NCI-H69 (cell line): ENCODE measurements around the gene CDH5.

Experiments used
- DNase-seq: peaks from one replicate; lab custom pipeline; 2025; lab: John Stamatoyannopoulos, UW

The CDH5 gene

DNA sequence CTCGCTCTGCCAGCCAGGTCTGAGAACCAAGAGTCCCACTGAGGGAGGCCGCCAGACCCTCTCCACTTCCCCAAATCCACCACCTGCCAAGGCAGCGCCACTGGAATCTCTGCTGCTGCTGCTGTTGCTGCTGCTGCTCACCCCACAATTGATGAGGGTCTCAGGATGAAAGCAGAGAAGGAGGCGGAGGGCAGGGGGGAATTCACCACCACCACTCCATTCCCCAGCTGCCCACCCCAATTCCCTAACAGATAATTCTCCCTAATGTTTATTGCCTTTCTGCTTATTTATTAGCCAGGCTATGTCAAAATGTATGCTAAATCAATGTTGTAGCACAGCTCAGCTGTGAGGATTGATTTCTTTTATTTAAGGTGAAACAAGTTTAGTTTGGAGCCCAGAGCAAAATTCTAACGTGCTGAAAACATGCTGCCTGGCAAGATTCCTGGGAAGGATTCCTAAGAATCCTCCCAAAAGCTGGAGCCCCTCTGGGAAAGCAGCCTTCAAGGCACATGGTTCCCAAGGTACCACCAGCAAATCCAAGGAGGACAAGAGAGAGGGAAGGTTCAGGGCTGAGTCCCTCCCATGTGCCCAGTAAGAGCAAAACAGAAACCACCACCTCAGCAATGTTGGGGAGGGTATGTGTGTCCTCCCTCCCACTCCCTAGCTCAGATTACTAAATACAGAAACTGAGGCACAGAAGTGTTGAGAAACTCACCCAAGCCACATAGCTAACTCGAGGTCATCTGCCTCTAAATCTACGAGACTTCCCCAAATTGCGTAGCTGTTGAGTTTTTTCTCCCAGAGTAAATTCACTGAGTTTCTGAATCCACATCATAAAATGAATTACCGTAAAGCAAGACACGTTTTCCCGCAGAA lies 12.2 kb upstream of the CDH5 start:
- no peak for DNase-seq

DNA sequence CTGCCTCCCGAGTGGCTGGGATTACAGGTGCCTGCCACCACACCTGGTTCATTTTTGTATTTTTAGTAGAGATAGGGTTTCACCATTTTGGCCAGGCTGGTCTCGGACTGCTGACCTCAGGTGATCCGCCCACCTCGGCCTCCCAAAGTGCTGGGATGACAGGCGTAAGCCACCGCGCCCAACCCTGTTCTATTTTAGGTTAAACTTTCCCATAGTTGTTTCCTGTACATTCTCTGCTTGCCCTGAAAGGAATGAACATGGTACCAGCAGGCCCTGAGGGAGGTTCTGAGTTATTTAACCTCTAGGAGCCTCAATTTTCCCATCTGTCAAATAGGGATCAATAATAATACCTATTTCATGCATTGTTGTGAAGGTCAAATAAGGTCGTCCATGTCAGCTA lies 11.0 kb upstream of the CDH5 start:
- no peak for DNase-seq

DNA sequence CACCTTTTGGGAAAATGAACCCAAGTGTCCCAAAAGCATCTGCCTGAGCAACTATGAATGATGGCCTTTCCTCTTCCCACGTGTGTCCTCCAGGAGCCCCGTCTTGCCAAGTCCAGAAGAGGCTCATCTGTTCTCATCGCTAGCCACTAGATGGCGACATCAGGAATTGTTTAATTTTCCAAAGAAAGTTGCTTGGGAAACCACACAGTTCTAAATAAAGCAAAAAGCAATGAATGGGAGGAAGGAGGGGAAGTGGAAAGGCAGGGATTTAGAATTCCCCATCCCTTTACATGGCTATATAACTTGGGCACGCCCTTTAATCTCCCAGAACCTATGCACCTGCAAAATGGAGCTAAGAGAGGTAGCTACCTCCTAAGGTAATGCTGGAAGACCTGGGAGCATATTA lies 9.0 kb upstream of the CDH5 start:
- peak; percentile 70 for DNase-seq

DNA sequence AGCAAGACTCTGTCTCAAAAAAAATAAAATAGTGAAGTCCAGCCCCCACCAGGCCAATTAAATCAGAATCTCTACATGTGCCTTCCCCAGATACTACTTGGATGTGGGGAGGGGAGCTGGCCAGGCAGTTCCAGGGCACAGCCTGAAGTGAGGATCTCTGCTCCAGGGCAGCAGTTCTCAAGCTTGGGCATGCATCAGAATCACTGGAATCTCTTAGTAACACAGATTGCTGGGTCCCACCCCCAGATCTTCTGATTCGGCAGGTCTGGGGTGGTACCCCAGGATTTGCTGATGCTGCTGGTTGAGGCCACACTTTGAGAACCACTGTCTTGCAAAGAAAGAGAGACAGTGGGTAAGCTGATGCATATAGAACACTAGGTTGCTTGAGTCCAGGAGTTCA lies 8.3 kb upstream of the CDH5 start:
- no peak for DNase-seq

DNA sequence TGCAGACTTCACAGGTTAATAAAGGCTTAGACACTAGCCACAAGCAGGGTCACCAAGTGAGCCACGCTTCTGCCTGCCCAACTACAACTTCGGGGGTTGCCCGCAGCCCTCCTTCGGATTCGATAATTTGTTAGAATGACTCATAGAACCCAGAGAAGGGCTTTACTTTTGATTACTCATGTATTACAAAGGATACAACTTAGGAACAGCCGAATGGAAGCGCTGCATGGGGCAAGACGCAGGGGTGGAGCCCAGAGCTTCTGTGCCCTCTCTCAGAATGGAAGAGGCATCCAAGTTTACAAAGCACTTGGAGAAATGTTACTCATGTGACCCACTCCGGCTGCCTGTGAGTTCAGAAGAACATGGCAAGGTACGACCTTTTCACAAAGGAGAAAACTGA lies 7.5 kb upstream of the CDH5 start:
- DNase-seq: no peak

DNA sequence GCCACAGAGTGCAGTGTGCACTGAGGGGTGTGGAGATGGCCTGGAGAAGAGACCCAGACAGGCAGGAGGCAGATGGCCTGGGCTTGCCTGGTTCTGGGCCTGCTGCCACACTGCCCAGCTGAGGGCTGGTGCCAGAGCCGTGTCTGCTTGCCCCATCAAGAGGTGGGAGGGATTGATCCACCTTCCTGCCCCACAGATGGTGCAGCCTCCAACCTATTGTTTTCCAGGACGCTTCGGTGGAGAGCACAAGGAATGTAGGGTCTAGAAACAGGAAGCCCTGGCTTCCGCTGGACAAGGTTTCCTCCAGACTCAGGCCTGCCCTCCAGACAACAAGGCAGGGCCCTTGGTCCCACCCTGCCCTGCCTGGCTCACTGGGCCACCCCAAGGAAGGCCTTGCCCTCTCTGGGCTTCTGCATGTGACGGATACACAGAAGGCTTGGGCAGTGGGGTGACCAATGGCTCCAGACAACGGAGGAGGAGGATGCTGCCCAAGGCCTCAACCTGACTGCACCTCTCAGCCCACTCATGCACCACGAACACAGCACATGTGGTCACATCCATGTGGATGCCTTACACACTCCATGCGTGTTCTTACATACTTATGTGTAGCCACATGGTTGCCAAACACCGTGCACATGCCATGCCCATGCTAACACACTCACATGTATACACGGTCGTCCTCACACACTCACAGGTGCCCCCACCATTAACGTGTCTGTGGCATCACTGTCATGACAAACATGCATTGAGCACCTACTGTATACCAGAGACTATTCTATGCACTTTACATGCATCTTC lies 6.5 kb upstream of the CDH5 start:
- DNase-seq: peak; percentile 30

DNA sequence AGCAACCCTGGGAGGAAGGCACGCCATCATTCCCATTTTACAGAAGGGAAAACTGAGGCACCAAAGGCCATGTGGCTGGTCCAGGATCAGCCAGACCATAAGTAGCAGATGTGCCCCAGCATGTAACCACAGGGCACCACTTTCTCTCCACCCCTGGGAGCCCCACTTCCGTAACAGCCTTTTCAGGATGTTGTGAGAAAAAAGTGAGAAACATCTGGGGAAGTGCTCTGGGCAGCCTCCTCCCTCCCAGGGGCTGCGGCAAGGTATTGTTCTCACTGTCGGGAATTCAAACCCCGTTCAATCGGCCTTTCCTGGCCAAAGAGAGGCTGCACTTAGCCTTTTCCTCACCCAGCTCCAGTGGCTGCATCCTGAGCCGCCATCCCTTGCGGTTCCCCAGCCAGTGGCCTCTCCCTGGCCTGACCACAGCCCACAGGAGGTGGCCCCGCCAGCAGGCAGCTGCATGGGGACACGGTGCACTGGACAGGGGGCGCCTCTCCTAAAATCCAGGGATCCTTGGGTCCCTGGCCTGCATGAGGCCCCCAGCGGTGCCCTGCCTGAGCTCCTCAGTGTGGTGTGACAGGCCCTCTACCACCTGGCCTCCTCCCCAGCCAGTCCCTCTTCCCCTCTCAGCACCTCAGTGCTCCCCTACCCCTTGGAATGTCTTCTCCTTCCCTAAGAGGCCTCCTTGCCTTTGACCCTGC lies 5.7 kb upstream of the CDH5 start:
- DNase-seq: no peak

DNA sequence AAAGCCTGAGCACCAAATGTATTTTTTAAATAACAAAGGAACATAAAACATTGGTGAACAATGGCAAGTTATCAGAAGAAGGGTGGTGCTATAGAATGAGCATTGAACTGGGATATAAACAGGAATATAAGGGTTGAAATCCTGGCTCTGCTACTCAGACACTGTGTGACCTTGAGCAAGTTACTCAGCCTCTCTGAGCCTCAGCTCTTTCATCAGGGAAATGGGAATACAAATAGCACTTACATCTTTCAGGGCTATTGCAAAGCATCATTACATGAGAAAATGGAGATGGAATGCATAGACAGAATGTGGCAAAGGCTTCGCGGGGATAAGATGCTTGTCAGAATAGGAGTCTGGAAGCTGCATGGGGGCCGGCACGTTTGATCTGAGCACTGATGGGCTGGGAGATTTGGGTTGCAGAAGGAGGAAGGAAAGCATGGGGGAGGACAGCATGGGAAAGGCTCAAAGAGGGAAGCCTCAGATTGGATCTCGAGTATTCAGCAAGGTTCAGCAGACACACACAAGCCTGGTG lies 4.8 kb upstream of the CDH5 start:
- DNase-seq: no peak

DNA sequence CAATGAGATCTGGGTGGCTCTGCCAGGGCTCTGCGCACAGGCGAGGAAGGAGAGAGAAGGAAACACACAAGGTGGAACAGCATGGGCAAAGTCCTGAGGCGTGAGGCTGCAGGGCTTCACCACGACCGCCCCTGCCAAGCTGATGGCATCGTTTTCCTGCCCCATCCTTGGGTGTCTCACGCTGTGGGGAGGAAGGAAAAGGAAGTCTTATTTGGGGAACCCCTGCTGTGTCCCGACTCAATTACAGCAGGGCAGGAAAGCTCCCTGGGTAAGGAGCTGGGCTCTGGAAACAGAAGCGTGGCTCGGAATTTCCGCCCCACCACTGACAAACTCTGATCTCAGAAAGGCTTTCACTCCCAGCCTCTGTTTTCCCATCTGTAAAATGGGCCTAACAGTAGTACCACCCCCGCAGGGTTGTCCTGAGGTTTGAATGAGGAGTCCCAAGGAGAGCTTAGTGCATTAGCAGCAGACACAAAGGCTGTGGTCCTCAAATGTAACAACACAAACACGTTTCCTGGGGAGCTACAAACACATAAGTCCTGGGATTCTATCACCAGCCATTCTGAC lies 3.2 kb upstream of the CDH5 start:
- DNase-seq: no peak

DNA sequence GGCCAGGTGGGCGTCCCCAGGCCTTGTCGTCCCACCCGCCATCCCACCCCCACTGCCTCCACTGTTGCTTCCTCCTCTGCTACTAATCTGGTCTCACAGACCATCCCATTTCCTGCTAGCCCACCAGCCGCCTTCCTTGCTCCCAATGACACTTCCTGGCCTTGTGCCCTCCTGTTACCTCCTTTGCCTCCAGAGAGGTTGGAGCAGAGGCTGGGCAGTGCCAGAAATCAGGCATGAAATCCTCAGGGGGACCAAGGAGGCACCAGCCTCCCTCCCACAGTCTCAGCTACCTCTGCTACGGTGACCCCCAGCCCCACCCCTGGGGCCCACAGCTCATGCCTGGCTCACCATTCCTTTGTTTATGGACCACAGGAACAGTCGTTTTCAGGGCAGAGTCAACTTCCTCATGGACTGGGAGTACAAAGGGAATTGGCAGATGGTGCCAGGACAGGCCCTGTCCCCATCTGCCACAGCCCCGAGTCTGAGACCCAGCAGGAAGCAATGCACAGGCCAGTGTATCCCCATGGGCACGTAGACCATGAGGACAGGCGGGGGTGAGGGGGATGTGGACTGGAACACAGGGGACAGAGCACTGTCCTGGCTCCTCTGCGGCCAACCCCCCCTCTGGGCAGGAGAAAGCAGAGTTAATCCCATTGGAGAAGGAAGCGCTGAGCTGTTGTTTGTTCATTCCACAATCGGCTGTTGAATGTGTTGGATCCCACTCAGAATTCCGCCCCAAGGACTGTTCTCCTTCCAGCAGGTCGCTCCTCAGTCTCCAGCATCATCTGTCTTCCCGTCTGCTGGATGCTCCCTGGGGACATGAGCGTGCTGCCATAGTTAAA lies 2.2 kb upstream of the CDH5 start:
- DNase-seq: peak; percentile 94

DNA sequence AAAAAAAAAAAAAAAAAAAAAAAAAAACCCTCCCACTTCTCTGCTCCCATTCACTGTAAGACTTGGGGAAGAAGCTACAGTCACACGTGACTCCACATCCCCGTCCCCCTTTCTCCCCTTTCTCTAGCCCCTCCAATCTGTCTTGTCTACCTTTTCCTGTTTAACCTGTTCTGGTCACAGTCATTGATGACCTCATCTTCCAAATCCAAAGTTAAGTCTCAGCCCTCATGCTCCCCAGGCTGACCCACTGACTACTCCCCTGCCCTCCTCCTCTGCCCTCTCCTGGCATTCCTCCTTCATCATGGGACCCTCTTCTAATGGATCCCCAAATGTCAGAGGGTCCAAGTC lies 1.6 kb upstream of the CDH5 start:
- no peak for DNase-seq

DNA sequence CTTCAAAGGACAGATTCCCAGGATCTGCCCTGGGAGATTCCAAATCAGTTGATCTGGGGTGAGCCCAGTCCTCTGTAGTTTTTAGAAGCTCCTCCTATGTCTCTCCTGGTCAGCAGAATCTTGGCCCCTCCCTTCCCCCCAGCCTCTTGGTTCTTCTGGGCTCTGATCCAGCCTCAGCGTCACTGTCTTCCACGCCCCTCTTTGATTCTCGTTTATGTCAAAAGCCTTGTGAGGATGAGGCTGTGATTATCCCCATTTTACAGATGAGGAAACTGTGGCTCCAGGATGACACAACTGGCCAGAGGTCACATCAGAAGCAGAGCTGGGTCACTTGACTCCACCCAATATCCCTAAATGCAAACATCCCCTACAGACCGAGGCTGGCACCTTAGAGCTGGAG lies 840 bp upstream of the CDH5 start:
- no peak for DNase-seq

DNA sequence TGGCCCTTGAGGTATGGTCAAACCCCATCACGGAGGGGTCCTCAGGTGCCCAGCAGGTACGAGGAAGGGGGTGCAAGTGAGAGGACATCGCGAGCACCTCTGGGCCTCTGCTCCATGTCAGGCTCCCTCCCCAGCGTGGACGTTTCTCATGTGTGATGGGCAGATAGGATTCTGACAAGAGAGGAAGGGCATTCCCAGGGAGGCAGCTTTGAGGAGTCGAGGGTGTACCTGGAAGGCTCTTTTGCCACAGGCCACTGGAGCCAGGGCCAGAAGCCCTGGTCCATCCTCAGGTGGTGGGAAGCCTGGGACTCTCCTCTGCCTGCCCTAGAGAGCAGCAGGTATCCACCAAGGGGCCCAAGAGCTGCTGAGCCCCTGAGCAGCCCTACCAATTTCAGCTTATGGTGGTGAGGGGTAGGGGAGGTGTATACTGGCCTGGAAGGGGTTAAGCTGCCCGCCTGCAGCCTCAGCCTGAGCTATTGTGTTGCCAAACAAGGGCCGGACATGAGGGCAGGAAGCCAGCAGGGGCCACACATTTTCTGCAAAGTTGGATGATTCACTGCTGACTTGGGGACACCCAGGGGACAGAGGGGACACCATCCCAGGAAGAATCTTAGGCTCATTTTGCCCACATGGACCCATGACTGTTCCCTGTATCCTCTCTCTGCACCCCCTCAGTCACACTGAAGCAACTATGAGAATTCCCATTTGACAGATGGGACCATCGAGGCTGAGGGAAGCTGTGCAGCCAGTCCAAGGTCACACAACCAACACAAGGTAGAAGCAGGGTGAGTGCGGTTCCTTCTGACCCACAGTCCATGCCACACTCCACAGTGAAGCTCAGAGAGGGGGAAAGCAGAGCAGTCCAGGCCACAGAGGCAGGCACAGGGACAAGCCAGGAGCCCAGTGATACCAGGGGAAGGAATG lies 1.7 kb downstream of the CDH5 start:
- DNase-seq: no peak

DNA sequence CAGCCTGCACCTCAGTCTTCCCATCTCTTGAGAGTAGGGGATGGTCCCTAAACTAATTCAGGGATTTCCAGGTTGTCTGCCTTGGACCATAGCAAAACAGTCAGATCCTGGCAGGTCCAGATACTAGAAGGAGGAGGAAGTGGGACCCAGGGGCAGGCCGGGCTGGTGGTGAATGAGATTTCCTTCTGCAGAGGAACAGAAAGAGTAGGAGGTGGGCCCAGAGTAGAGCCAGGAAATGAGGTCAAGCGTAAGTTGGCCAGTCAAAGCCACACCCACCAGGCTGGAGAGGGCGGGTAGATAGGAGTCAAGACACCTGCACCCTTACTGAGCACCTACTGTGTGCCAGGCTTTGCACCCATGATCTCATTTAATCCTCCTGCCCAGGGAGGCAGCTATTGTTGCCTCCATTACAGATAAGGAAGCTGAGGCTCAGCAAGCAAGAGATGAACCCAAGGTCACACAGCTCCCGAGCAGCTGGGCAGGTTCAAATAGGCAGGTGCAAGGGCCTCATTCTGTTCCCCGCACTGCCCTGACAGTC lies 2.6 kb downstream of the CDH5 start:
- DNase-seq: peak; percentile 4

DNA sequence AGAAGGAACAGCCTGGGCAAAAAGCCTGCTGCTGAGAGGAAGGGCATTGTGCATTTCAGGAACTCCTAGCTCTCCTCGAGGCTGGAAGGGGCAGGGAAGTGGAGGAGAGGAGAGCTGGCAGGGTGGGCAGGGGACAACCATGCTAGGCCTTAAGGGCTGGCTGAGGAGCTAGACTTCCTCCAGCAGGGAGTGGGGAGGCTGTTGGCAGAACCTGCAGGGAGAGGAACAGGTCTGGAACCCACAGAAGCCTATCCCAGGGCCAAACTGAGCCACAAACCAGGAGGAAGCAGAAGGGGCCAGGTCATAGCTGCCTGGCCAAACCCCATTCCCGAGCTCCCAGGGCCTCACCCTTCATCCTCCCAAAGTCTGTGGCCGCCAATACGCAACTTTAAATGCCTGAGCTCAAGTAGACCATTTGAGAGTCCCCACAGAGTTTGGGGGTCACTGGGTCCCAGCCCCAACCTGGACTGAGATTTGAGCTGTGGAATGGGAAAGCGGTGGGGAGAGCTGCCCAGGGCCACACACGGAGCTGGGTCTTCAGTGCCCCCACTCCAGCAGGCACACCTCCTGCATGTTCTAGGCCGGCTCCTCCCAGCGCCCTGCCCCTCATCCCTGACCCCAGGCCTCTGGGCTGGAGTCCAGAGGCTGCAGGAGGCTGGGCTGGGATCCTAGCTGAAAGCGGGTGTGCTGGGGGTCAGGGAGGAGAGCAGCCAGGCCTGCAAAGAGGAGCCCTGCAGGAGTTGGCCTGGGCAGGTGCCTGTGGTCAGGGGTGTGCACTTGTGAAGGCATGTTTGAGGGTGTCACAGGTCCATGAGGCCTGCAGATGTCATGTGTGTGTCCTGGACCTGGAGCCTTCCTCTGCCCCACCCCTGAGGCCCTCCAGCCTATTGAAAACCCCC lies 4.5 kb downstream of the CDH5 start:
- DNase-seq: no peak

DNA sequence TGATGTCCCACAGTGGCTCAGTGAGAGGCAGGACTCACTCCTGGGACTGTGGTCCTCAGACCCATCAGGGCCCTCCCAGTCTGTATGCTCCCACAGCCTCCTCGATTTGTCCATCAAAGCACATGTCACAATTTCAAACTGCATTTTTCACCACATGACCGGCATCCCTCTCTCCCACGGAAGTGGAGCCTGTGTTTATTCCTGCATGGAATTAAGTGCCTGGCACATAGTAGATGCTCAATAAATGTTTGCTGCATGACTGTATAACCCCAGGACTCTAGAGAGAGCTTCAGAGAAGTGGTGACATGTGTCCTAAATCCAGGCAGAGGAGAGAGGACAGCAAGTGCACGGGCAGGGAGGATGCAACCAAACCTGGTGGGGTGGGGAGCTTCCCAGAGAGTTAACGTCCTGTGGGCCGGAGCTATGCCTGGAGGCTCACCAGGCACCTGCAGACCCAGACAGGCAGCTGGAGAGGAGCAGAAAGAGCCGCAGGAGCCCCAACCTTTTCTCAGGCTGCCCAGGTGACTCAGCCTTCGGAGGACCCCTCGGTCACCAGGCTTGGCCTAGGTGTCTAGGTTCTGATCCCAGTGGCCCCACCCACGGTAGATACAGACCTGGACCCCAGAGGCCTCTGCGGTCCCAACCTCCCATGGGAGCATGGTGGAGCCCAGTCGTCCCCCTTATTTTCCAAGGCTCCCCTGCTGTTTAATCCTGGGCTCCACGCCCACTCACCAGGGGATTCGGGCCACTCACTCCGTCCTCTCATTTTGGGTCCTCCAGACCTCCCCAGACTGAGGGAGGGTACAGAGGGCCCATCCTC lies 5.8 kb downstream of the CDH5 start:
- DNase-seq: no peak

DNA sequence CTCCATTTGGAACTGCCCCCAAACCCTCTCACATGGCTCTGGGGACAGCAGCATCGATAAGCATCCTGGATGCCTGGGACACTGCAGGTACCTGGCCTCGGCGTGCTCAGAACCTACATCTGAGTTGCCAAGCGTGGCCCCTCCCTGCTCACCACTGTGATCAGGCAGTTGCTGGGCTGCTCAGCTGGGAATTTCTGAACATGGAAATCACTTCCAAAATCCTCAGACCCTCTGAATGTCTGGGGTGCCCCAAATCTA lies 6.3 kb downstream of the CDH5 start:
- no peak for DNase-seq

DNA sequence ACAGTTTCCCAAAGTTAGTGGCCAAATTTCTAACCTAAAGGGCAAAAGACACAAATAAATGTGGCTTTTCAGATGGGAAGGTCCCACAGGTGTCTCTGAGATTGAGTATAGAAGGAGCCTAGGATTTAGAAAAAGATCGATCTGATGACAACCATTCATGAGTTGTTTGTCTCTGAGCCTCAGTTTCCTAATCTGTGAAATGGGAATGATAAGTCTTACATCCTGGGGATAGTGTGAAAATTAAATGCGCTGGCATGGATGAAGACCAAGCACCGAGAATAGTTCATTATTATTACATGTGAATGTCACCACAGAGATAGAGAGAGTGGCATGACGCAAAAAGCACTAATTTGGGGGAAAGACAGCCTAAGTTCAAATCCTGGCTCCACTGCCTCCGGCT lies 7.2 kb downstream of the CDH5 start:
- DNase-seq: no peak
